Measurements from ENCODE around the gene PLXNC1. TPM values are rescaled to one million over a fixed set of nuclear protein-coding genes. Genes with fewer than 3 reads are reported as not detected.
A peak's percentile ranks its signal among the peaks of the same experiment; 100 is the strongest.

Gene PLXNC1
- total RNA-seq, 6 donors from 2014 or later, result 14.1 to 51.3 (median 24.6) TPM

DNA sequence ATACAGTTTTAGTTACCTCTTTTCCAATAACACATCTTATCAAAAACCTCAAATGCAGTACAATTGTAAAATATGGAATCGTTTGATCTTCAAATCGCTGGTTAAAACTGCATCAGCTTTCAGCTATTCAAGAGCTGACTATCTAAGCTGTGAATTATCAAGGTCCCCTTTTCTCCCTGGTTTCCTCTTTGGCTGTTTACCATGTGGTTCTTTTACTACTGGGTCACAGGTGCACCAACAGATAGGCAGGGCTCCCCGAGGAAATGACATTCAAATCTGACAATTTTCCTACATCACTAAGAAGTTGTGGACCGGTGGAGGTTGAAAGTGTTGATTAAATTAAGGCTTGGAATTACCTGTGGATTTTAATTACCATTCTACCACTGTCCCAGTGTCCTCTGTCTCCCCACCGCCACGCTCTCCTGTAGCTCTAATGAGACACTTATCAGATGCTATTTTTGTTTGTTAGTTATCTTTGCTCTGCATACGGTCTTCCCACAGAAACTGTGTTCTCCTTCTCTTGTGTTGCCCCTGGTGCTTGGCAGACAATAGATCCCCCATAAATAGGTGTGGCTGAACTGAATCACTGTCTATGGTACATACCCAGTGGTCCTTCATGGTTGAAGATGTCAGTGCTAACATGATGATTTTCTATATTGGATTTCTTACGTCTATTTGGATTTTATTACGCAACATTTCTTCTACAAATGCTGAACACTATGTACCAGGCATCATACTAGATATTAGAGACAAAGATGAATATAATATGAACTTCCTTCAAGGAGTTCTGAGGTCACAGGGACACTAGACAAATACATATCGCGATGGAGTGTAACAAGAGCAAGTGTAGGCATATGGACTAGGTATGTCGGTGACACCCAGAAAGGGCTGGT is 20.9 kb upstream of the PLXNC1 start:
- WGBS, 2 donors, result 68 to 79% methylated on average over 12 of the region's 12 CpGs
- Histone ChIP-seq H3K27ac (no peak overlapping the region), H3K36me3 (no peaks in the 10 kb centered on the region), H3K4me3 (no peak overlapping the region), H3K4me1 (peaks cover 0 to 4% (median 0%) of the 10 kb centered on the region in 4 donors), H3K27me3 (no peaks in the 10 kb centered on the region), H3K9me3 (no peaks in the 10 kb centered on the region)
- ATAC-seq (ENCODE audit: low FRiP score in 2 of 2) (no peak), DNase-seq (no peak)
- TF ChIP-seq EP300 (IDR thresholded peaks at IDR 0.05), result no peak
- TF ChIP-seq, protein P1, sequence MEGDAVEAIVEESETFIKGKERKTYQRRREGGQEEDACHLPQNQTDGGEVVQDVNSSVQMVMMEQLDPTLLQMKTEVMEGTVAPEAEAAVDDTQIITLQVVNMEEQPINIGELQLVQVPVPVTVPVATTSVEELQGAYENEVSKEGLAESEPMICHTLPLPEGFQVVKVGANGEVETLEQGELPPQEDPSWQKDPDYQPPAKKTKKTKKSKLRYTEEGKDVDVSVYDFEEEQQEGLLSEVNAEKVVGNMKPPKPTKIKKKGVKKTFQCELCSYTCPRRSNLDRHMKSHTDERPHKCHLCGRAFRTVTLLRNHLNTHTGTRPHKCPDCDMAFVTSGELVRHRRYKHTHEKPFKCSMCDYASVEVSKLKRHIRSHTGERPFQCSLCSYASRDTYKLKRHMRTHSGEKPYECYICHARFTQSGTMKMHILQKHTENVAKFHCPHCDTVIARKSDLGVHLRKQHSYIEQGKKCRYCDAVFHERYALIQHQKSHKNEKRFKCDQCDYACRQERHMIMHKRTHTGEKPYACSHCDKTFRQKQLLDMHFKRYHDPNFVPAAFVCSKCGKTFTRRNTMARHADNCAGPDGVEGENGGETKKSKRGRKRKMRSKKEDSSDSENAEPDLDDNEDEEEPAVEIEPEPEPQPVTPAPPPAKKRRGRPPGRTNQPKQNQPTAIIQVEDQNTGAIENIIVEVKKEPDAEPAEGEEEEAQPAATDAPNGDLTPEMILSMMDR (IDR thresholded peaks at IDR 0.05), result no peak
- no peak for TF ChIP-seq POLR2AphosphoS5 (IDR thresholded peaks at IDR 0.05)
- no peak for TF ChIP-seq POLR2A (IDR thresholded peaks at IDR 0.05)

DNA sequence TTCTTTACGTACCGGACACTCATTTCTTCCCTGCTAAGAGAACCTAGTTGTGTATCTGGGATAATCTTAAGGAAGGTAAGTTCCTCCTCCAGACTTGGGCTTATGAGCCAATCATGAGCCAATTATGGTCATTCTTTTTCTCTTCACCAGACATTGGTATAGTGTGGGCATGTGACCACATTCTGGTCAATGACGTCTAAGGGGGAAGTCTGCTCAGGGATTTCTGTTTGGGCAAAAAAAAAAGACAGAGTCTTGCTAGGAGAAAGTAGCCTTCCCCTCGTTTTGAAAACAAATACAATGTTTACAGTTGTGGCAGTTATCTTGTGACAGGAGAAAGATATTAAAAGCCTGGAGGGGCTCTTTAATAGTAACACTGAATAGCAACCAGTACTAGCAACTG is 20.1 kb upstream of the PLXNC1 start:
- H3K27me3 ChIP-seq, result no peaks in the 10 kb centered on the region
- H3K36me3 ChIP-seq, result no peaks in the 10 kb centered on the region
- TF ChIP-seq POLR2AphosphoS5 (IDR thresholded peaks at IDR 0.05), result no peak
- TF ChIP-seq EP300 (IDR thresholded peaks at IDR 0.05), result no peak
- TF ChIP-seq POLR2A (IDR thresholded peaks at IDR 0.05), result no peak
- TF ChIP-seq, protein P1 (IDR thresholded peaks at IDR 0.05), result no peak
- H3K9me3 ChIP-seq, result no peaks in the 10 kb centered on the region
- no peak overlapping the region for H3K27ac ChIP-seq
- DNase-seq (no peak), ATAC-seq (ENCODE audit: low FRiP score in 2 of 2) (no peak)
- H3K4me3 ChIP-seq, result no peak overlapping the region
- WGBS, 2 donors, result 57 to 64% methylated on average over 4 of the region's 4 CpGs
- H3K4me1 ChIP-seq, result no peaks in the 10 kb centered on the region

DNA sequence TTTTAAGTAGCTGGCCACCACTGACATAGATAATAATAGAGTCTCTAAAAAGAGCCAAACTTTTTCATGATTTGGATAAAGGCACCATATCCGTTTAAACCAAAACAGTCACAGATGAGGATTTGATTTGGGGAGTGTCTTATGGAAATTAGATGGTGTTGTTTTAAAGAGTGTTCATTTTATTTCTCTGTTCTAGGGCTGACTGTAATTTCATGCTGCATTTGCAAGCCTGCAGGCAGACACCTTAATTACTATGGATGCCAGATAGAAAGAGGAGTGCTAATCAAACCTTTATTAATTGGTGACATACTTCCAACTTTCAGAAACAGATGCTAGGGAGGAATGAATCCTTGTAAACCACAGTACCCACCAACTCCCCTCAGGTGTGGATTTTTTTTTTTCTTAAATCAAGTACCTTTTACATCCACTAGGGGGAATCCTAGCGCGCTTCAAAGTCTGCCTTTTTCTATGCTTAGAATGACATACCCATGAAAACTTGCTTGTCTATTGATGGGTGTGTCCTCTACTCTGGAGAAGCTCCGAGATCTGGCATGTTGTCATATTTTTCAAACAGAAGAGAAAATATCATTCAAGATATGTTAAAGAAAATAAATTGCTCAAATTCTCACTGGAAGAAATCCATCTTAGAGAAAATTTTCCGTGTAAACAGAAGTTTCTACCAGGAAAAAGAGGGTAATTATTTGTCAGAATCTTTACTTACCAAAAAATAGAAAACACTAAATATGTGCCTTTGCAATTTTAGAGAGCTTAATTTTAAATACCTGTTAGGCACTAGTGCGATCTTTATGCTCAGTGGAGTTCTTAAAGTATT is 14.2 kb upstream of the PLXNC1 start:
- H3K27me3 ChIP-seq, result no peaks in the 10 kb centered on the region
- H3K27ac ChIP-seq, result no peak overlapping the region
- H3K36me3 ChIP-seq, result no peaks in the 10 kb centered on the region
- TF ChIP-seq, protein P1 (IDR thresholded peaks at IDR 0.05), result peak; percentile 49 to 80 (median 71)
- no peak for TF ChIP-seq POLR2AphosphoS5 (IDR thresholded peaks at IDR 0.05)
- DNase-seq (peak in 1 of 2 donors; percentile 38), ATAC-seq (ENCODE audit: low FRiP score in 2 of 2) (peak; percentile 73 to 92)
- 29 to 31% methylated on average over 6 of the region's 6 CpGs for WGBS, 2 donors
- H3K9me3 ChIP-seq, result no peaks in the 10 kb centered on the region
- H3K4me3 ChIP-seq, result no peak overlapping the region
- H3K4me1 ChIP-seq, result peaks cover 0 to 6% (median 3%) of the 10 kb centered on the region in 4 donors

DNA sequence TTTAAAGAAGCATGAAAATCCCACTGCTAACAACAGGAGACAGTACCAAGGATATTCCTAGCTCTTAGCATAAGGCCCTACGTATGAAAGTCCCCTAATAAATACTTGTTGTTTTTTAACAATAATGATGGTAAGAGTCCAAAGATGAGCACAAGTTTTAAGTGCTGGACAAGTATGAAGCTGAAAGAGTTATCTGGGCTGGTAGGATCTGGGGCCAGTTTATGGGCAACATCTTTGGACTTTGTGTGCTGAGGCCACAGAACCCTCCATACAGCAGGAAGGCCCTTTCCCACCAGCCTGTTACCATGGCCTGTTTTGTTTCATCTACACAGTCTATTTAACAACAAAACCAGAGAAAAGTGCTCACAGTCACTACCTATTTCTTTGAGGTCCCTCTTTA is 12.5 kb upstream of the PLXNC1 start:
- 88 to 100% methylated on average over 1 of the region's 1 CpG for WGBS, 2 donors
- DNase-seq (no peak), ATAC-seq (ENCODE audit: low FRiP score in 2 of 2) (no peak)
- H3K27ac ChIP-seq, result no peak overlapping the region
- no peaks in the 10 kb centered on the region for H3K9me3 ChIP-seq
- H3K4me3 ChIP-seq, result no peak overlapping the region
- H3K4me1 ChIP-seq, result peaks cover 0 to 6% (median 3%) of the 10 kb centered on the region in 4 donors
- no peaks in the 10 kb centered on the region for H3K27me3 ChIP-seq
- no peaks in the 10 kb centered on the region for H3K36me3 ChIP-seq
- TF ChIP-seq, protein P1 (IDR thresholded peaks at IDR 0.05), result no peak
- TF ChIP-seq POLR2AphosphoS5 (IDR thresholded peaks at IDR 0.05), result no peak
- TF ChIP-seq POLR2A (IDR thresholded peaks at IDR 0.05), result no peak
- TF ChIP-seq EP300 (IDR thresholded peaks at IDR 0.05), result no peak

All from upper lobe of left lung (tissue), 6 donors.